Epithelial cell of esophagus (primary cell): ENCODE data around the gene TOMM5.
A peak's percentile ranks its signal among the peaks of the same experiment; 100 is the strongest.

ENCODE experiments used
- DNase-seq: peaks from one replicate; pipeline ENCODE4 v3.0.0; 2010; ENCODE audit warnings: low read depth
- H3K4me3 ChIP-seq: 2 replicates; pipeline ENCODE4 v1.5.1; 2011; ENCODE audit warnings: mild to moderate bottlenecking, low read length, control low read depth
- CTCF ChIP-seq: IDR thresholded peaks from 2 replicates; pipeline ENCODE4 v1.5.1; 2011; ENCODE audit warnings: low read depth, mild to moderate bottlenecking, low read length, control low read depth, inconsistent platforms; ENCODE audit not compliant: insufficient read depth; ENCODE audit errors: missing control alignments

TOMM5 gene

GRCh38 chr9:37543468-37543867, 48.9 kb downstream of the TOMM5 start:
- no peak for TF ChIP-seq CTCF
- DNase-seq: no peak
- H3K4me3 ChIP-seq: no peak overlapping the region

- no peak overlapping the region for H3K4me3 ChIP-seq
- peak; percentile 75 for DNase-seq
- TF ChIP-seq CTCF: no peak
Observed at GRCh38 chr9:37542895-37543294, 49.5 kb downstream of the TOMM5 start.

GRCh38 chr9:37542488-37542887, 49.9 kb downstream of the TOMM5 start:
- no peak overlapping the region for H3K4me3 ChIP-seq
- DNase-seq: no peak
- no peak for TF ChIP-seq CTCF

GRCh38 chr9:37541465-37541864, 50.9 kb downstream of the TOMM5 start:
- no peak overlapping the region for H3K4me3 ChIP-seq
- no peak for TF ChIP-seq CTCF
- no peak for DNase-seq

- no peak overlapping the region for H3K4me3 ChIP-seq
- no peak for TF ChIP-seq CTCF
- peak; percentile 54 for DNase-seq
Observed at GRCh38 chr9:37540634-37541033, 51.8 kb downstream of the TOMM5 start.

- DNase-seq: no peak
- no peak for TF ChIP-seq CTCF
Observed at GRCh38 chr9:37539634-37540033, 52.8 kb downstream of the TOMM5 start.

More at GRCh38 chr9:37539634-37540033, 52.8 kb downstream of the TOMM5 start:
- no peak overlapping the region for H3K4me3 ChIP-seq
